ENCODE data around the gene DCTPP1. TPM values are rescaled to one million over a fixed set of nuclear protein-coding genes. Genes with fewer than 3 reads are reported as not detected.
A peak's percentile ranks its signal among the peaks of the same experiment; 100 is the strongest.

DCTPP1 gene
- total and polyA plus RNA-seq, 2 of the 13 experiments (the other 11 are each of a cell fraction or from before 2014, with no cell fraction given): 54.8 to 74.4 TPM

DNA sequence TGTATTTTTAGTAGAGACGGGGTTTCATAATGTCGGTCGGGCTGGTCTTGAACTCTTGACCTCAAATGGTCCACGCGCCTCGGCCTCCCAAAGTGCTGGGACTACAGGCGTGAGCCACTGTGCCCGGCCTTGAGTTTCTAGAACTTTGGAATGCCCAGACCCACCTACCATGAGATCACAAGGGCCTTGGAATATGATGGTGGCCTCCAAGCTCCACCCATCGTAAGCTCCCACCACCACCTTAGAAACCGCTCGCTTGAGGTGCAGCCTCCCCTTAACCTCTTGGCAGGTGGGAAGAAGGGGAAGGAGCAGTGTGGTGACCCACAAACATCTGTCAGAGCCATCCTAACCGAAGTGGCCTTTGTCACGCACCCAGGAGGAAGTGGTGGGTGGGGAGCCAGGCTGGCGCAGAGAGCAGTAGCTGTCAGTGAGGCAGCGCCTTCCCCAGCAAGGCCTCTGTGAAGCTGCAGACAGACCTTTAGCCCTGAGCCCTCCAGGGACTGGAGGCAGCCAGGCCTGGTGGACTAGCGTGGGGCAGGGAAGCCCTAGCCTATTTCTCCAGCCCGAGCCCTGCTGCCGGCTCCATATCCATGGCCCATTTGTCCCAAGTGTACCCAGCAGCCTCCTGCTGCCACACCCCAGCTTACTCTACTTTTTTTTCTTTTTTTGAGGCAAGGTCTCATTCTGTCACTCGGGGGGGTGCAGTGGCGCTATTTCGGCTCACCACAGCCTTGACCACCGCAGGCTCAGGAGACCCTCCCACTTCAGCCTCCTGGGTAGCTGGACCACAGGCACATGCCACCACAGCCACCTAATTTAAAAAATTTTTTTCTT lies 28.9 kb upstream of the DCTPP1 start (continued):
- TF ChIP-seq UBTF (CRISPR knock-in tag; IDR thresholded peaks at IDR 0.05) (peak; percentile 96), ZNF18 (CRISPR knock-in tag; IDR thresholded peaks at IDR 0.05; ENCODE audit: insufficient replicate concordance) (peak; percentile 75), ZNF326 (CRISPR knock-in tag; IDR thresholded peaks at IDR 0.05; ENCODE audit: borderline replicate concordance) (no peak), CC2D1A (CRISPR knock-in tag; IDR thresholded peaks at IDR 0.05) (no peak), ELF3 (CRISPR knock-in tag; IDR thresholded peaks at IDR 0.05) (peak; percentile 87), SATB2 (CRISPR knock-in tag; IDR thresholded peaks at IDR 0.05) (no peak), MATR3 (CRISPR knock-in tag; IDR thresholded peaks at IDR 0.05) (no peak), MYPOP (CRISPR knock-in tag; IDR thresholded peaks at IDR 0.05) (peak; percentile 54; the same call in 1 of the 2 replicates), PCBP2 (optimal IDR thresholded peaks at IDR 0.05; ENCODE audit: low read depth, low read length, poor library complexity, severe bottlenecking) (no peak), FOXK2 (IDR thresholded peaks at IDR 0.05) (no peak), ZNF616 (CRISPR knock-in tag; IDR thresholded peaks at IDR 0.05; ENCODE audit: low read depth) (0 out of 2 replicates have a peak, but pooled peaks have one; percentile 43), GATAD1 (CRISPR knock-in tag; IDR thresholded peaks at IDR 0.05) (no peak), ZNF747 (CRISPR knock-in tag; IDR thresholded peaks at IDR 0.05; ENCODE audit: borderline replicate concordance) (peak; percentile 54; the same call in 1 of the 2 replicates), HNRNPK (IDR thresholded peaks at IDR 0.05; ENCODE audit: low read depth, low read length, poor library complexity, severe bottlenecking) (no peak), KDM6A (CRISPR knock-in tag; IDR thresholded peaks at IDR 0.05; ENCODE audit: low read depth) (0 out of 2 replicates have a peak, but pooled peaks have one; percentile 29), SMARCC2 (IDR thresholded peaks at IDR 0.05) (no peak), KDM4B (CRISPR knock-in tag; IDR thresholded peaks at IDR 0.05) (no peak), HDAC2 (CRISPR knock-in tag; IDR thresholded peaks at IDR 0.05) (peak; percentile 68; the same call in 1 of the 2 replicates), ZNF550 (CRISPR knock-in tag; IDR thresholded peaks at IDR 0.05; ENCODE audit: borderline replicate concordance) (no peak), NFE2L2 (IDR thresholded peaks at IDR 0.05; ENCODE audit: low read length) (no peak)
- TF ChIP-seq, protein P1, sequence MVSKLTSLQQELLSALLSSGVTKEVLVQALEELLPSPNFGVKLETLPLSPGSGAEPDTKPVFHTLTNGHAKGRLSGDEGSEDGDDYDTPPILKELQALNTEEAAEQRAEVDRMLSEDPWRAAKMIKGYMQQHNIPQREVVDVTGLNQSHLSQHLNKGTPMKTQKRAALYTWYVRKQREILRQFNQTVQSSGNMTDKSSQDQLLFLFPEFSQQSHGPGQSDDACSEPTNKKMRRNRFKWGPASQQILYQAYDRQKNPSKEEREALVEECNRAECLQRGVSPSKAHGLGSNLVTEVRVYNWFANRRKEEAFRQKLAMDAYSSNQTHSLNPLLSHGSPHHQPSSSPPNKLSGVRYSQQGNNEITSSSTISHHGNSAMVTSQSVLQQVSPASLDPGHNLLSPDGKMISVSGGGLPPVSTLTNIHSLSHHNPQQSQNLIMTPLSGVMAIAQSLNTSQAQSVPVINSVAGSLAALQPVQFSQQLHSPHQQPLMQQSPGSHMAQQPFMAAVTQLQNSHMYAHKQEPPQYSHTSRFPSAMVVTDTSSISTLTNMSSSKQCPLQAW (CRISPR knock-in tag; IDR thresholded peaks at IDR 0.05): peak; percentile 90
- TF ChIP-seq, protein P2, sequence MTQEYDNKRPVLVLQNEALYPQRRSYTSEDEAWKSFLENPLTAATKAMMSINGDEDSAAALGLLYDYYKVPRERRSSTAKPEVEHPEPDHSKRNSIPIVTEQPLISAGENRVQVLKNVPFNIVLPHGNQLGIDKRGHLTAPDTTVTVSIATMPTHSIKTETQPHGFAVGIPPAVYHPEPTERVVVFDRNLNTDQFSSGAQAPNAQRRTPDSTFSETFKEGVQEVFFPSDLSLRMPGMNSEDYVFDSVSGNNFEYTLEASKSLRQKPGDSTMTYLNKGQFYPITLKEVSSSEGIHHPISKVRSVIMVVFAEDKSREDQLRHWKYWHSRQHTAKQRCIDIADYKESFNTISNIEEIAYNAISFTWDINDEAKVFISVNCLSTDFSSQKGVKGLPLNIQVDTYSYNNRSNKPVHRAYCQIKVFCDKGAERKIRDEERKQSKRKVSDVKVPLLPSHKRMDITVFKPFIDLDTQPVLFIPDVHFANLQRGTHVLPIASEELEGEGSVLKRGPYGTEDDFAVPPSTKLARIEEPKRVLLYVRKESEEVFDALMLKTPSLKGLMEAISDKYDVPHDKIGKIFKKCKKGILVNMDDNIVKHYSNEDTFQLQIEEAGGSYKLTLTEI (CRISPR knock-in tag; conservative IDR thresholded peaks at IDR 0.05): no peak

Data from HepG2 (cell line).